HepG2 (cell line): Measurements from ENCODE around the gene NPSR1. TPM values are rescaled to one million over a fixed set of nuclear protein-coding genes. Genes with fewer than 3 reads are reported as not detected.

Experiments used
- ATAC-seq: fragments of 200-7000 bp; cut with Tn5 transposase; 3 replicates; pipeline ENCODE4 v1.9.1; 2020; ENCODE audit warnings: mild to moderate bottlenecking, moderate library complexity
- BruUV-seq: library from RNA; stranded (reverse); fragments of 400-500 nt; replicated peaks from 2 replicates; lab custom pipeline; 2021; lab: Mats Ljungman, UMichigan
- CTCF ChIA-PET: fragments of 300-600 bp; formaldehyde crosslinking; extraction: SDS; loops from one replicate; lab custom pipeline; 2021; ENCODE audit warnings: low total read pairs, inconsistent platforms, low intra/inter-chr PET ratio; lab: Yijun Ruan, JAX
- POLR2A ChIA-PET: fragments of 350-600 bp; sonication (Branson Sonifier 250); formaldehyde crosslinking; loops from one replicate; lab custom pipeline; 2020; ENCODE audit warnings: antibody characterized with exemption, inconsistent platforms; lab: Yijun Ruan, JAX
- DNase-seq: peaks from one replicate; pipeline ENCODE4 v3.0.0-alpha.2; 2015; ENCODE audit warnings: low spot score
- FAIRE-seq: peaks from 3 replicates; lab custom pipeline; 2011; peaks lifted over from hg19 to GRCh38; lab: Jason Lieb, UNC
- H2AFZ ChIP-seq: one replicate; pipeline ENCODE4 v1.6.1; 2011; ENCODE audit warnings: low read length, inconsistent platforms
- H3K27ac ChIP-seq: fragments of 300-600 bp; 3 replicates; pipeline ENCODE4 v1.8.0; 2011; ENCODE audit warnings: mixed run types, mild to moderate bottlenecking, mixed read lengths, low read length, inconsistent platforms; ENCODE audit not compliant: insufficient read depth; ENCODE audit errors: extremely low read length
- H3K27me3 ChIP-seq, 2 experiments: fragments of 200-600 bp in 1 of 2; 2 replicates in 1 of 2; 3 replicates in 1 of 2; pipeline versions ENCODE4 v1.6.0 to v1.8.0; 2011; ENCODE audit warnings: low read length in 2 of 2, mild to moderate bottlenecking in 2 of 2, moderate library complexity in 2 of 2, inconsistent platforms in 1 of 2; ENCODE audit not compliant: insufficient read depth in 2 of 2, control insufficient read depth in 1 of 2
- H3K36me3 ChIP-seq, 2 experiments: fragments of 200-600 bp in 1 of 2; replicated peaks in 1 of 2; 2 replicates in 1 of 2; 3 replicates in 1 of 2; pipeline versions ENCODE4 v1.5.1 to v1.8.0; 2011; ENCODE audit warnings: low read length in 2 of 2, inconsistent platforms in 1 of 2; ENCODE audit not compliant: insufficient read depth in 2 of 2, control insufficient read depth in 1 of 2
- H3K4me1 ChIP-seq: 2 replicates; pipeline ENCODE4 v1.5.1; 2012; ENCODE audit warnings: low read length, inconsistent platforms; ENCODE audit not compliant: insufficient read depth
- H3K4me2 ChIP-seq: 2 replicates; pipeline ENCODE4 v1.6.0; 2011; ENCODE audit warnings: low read depth, low read length, inconsistent platforms
- H3K4me3 ChIP-seq, 3 experiments: fragments of 200-600 bp in 1 of 3; sonication (generic), shearing (Covaris generic) in 1 of 3; replicated peaks in 1 of 3; 2 replicates each; pipeline ENCODE4 v1.5.1; 2011 to 2016; ENCODE audit warnings: low read length in 3 of 3, inconsistent platforms in 2 of 3, low read depth in 2 of 3, mild to moderate bottlenecking in 2 of 3, control low read depth in 1 of 3, mixed read lengths in 1 of 3; ENCODE audit not compliant: insufficient read depth in 1 of 3
- H3K79me2 ChIP-seq: one replicate; pipeline ENCODE4 v1.6.1; 2011; ENCODE audit warnings: low read length, inconsistent platforms; ENCODE audit not compliant: insufficient read depth
- H3K9ac ChIP-seq: 2 replicates; pipeline ENCODE4 v1.6.0; 2011; ENCODE audit warnings: mild to moderate bottlenecking, low read depth, low read length, inconsistent platforms; ENCODE audit not compliant: insufficient read depth
- H3K9me3 ChIP-seq: 2 replicates; pipeline ENCODE4 v1.5.1; 2012; ENCODE audit warnings: mild to moderate bottlenecking, low read length
- H4K20me1 ChIP-seq: 2 replicates; pipeline ENCODE4 v1.6.0; 2011; ENCODE audit warnings: inconsistent platforms, mild to moderate bottlenecking, low read length, moderate library complexity; ENCODE audit not compliant: insufficient read depth
- ATF1 ChIP-seq: IDR thresholded peaks from 2 replicates; pipeline ENCODE4 v1.6.1; 2016; ENCODE audit warnings: mild to moderate bottlenecking, control low read depth
- KLF15 ChIP-seq: sonication (generic); formaldehyde crosslinking; IDR thresholded peaks from 2 replicates; pipeline ENCODE4 v1.8.1; 2023; ENCODE audit warnings: borderline replicate concordance, mild to moderate bottlenecking, inconsistent platforms, missing genetic modification reagents, mixed read lengths
- NFKB2 ChIP-seq: sonication (generic); formaldehyde crosslinking; IDR thresholded peaks from 2 replicates; pipeline ENCODE4 v1.4.0; 2020; ENCODE audit warnings: missing genetic modification reagents, borderline replicate concordance
- PREB ChIP-seq: sonication (generic); formaldehyde crosslinking; IDR thresholded peaks from 2 replicates; pipeline ENCODE4 v1.4.0; 2020; ENCODE audit warnings: missing genetic modification reagents
- PTBP1 ChIP-seq: fragments of 200-400 bp; formaldehyde crosslinking; IDR thresholded peaks from 2 replicates; pipeline ENCODE4 v1.6.1; 2018; ENCODE audit warnings: low read length, low read depth; ENCODE audit not compliant: poor library complexity, severe bottlenecking
- SOX5 ChIP-seq: IDR thresholded peaks from 2 replicates; pipeline ENCODE4 v1.6.1; 2016; ENCODE audit warnings: borderline replicate concordance
- TFDP1 ChIP-seq: IDR thresholded peaks from 2 replicates; pipeline ENCODE4 v1.6.1; 2016; ENCODE audit warnings: missing compliant biosample characterization, missing genetic modification reagents, borderline replicate concordance
- ZNF629 ChIP-seq: sonication (generic); formaldehyde crosslinking; conservative IDR thresholded peaks from 2 replicates; pipeline ENCODE4 v1.5.0; 2020; ENCODE audit warnings: missing genetic modification reagents
- ZNF781 ChIP-seq: sonication (generic); formaldehyde crosslinking; IDR thresholded peaks from 2 replicates; pipeline ENCODE4 v1.5.1; 2020; ENCODE audit warnings: borderline replicate concordance, mild to moderate bottlenecking, missing genetic modification reagents; ENCODE audit errors: not compliant biosample characterization
- WGBS: methylation state at CpG from one replicate; pipeline ENCODE4 v1.1.6; 2017; ENCODE audit warnings: low lambda C conversion rate; 5-methylcytosine and 5-hydroxymethylcytosine counted together
- in situ Hi-C: cut with HindIII; loops from 2 replicates; pipeline ENCODE4 v1.10.0; 2017; ENCODE audit warnings: low pct_unique_long_range_greater_than_20kb; ENCODE audit not compliant: extremely low pct_ligation_motif_present
- intact Hi-C: fragments of 100-400 bp; cut with micrococcal nuclease; formaldehyde crosslinking; loops from one replicate; pipeline ENCODE4 v1.10.0; 2022; ENCODE audit not compliant: unreplicated experiment
- polyA plus RNA-seq, 8 experiments: library from polyadenylated mRNA; depleted of rRNA in 3 of 8; stranded (reverse) in 7 of 8; unstranded in 1 of 8; fragments of >200 nt; fragmentation: Illumina TruSeq in 4 of 8; extraction: Trizol in 4 of 8; gene quantifications; 2 replicates each; pipeline versions ENCODE4 v1.2.1 to v1.2.3, GENCODE V29; 2011 to 2016; ENCODE audit warnings: low read depth in 4 of 8, missing spikeins in 1 of 8, mixed read lengths in 1 of 8; ENCODE audit not compliant: insufficient read depth in 1 of 8
- total RNA-seq, 5 experiments: library from RNA; depleted of rRNA; stranded (reverse); fragments of >200 nt; fragmentation: Illumina TruSeq; extraction: Trizol; gene quantifications; 2 replicates each; pipeline ENCODE4 v1.2.3, GENCODE V29; 2016; ENCODE audit warnings: low read depth in 1 of 5
- TF ChIP-seq, protein P1 (sequence below): sonication (generic); formaldehyde crosslinking; IDR thresholded peaks from 2 replicates; pipeline ENCODE4 v1.8.1; 2023; ENCODE audit warnings: mild to moderate bottlenecking, missing genetic modification reagents
- TF ChIP-seq, protein P2 (sequence below): IDR thresholded peaks from 2 replicates; pipeline ENCODE4 v1.6.1; 2016; ENCODE audit warnings: low read depth, borderline replicate concordance

NPSR1 gene
- total and polyA plus RNA-seq, 2 of the 13 experiments (the other 11 are each of a cell fraction or from before 2014, with no cell fraction given), result not detected

DNA sequence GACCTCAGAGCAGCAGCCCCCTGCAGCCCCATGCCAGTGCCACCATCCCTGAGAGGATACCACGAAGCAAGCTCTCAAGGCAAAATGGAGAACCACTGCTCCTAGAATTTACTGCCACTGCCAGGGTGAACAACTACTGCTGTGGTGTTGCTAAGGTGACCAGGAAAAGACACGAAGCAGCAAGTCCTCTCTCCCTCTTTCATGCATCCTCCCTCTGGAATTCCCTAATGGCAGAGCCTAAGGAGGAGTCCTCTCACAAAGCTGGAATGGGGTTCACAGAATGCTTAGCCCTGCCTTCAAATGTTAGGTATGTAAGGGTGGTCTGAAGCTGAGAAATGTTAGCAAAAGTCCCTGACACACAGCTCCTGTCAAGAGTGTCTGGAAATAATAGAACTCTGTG lies 35.8 kb upstream of the NPSR1 start:
- Histone ChIP-seq H3K4me1 (peaks cover 6% of the 10 kb centered on the region; the same call in 1 of the 2 replicates), H4K20me1 (no peaks in the 10 kb centered on the region), H3K27ac (no peak overlapping the region), H2AFZ (no peak overlapping the region), H3K4me3 (no peak overlapping the region), H3K36me3 (0 out of 5 replicates have a peak, but pooled peaks cover 0 to 3% of the 10 kb centered on the region in 2 experiments), H3K9ac (no peak overlapping the region), H3K4me2 (no peak overlapping the region), H3K27me3 (no peaks in the 10 kb centered on the region), H3K9me3 (no peaks in the 10 kb centered on the region), H3K79me2 (no peaks in the 10 kb centered on the region)
- intact Hi-C loops (no loop called here), in situ Hi-C loops (no loop called here)
- POLR2A ChIA-PET, result no interaction called here
- CTCF ChIA-PET, result no interaction called here
- 67% methylated on average over 2 of the region's 2 CpGs for WGBS
- DNase-seq, result no peak
- no peak for ATAC-seq
- TF ChIP-seq PTBP1, result no peak
- TF ChIP-seq ZNF629 (CRISPR knock-in tag), result no peak
- TF ChIP-seq ATF1 (CRISPR knock-in tag), result no peak
- TF ChIP-seq SOX5 (CRISPR knock-in tag), result no peak
- no peak for TF ChIP-seq KLF15
- no peak for TF ChIP-seq ZNF781 (CRISPR knock-in tag)
- TF ChIP-seq TFDP1 (CRISPR knock-in tag), result no peak
- no peak for TF ChIP-seq PREB
- TF ChIP-seq, protein P1, sequence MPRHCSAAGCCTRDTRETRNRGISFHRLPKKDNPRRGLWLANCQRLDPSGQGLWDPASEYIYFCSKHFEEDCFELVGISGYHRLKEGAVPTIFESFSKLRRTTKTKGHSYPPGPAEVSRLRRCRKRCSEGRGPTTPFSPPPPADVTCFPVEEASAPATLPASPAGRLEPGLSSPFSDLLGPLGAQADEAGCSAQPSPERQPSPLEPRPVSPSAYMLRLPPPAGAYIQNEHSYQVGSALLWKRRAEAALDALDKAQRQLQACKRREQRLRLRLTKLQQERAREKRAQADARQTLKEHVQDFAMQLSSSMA (CRISPR knock-in tag), result no peak
- TF ChIP-seq, protein P2, sequence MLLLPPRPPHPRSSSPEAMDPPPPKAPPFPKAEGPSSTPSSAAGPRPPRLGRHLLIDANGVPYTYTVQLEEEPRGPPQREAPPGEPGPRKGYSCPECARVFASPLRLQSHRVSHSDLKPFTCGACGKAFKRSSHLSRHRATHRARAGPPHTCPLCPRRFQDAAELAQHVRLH (CRISPR knock-in tag), result no peak
- no peak for TF ChIP-seq NFKB2 (CRISPR knock-in tag)
- FAIRE-seq, result no peak
- no TSS peak for BruUV-seq
